T-helper 9 cell (primary cell): ENCODE results near the gene METTL3.

Experiments used
- DNase-seq: peaks from one replicate; pipeline ENCODE4 v3.0.0-alpha.2; 2020

METTL3 gene

GRCh38 chr14:21476523-21476924, 34.6 kb downstream of the METTL3 start:
- DNase-seq, result peak; percentile 92

- no peak for DNase-seq
These were observed 35.2 kb downstream of the METTL3 start for GRCh38 chr14:21475767-21476522.

GRCh38 chr14:21467616-21468015, 43.5 kb downstream of the METTL3 start:
- no peak for DNase-seq

GRCh38 chr14:21455912-21456667, 55.0 kb downstream of the METTL3 start, which contains the start of gene CHD8:
Gene CHD8, minus strand, starts transcription at chr14:21456123. Its CDS starts 24,480 bp downstream, at chr14:21431643.
- peak; percentile 97 for DNase-seq

GRCh38 chr14:21455592-21455911, 55.6 kb downstream of the METTL3 start:
- peak; percentile 8 for DNase-seq

GRCh38 chr14:21454843-21455544, 56.1 kb downstream of the METTL3 start:
- no peak for DNase-seq

GRCh38 chr14:21449899-21450216, 61.3 kb downstream of the METTL3 start:
- DNase-seq, result no peak
